Measurements from ENCODE around the gene CAMSAP3. TPM values are rescaled to one million over a fixed set of nuclear protein-coding genes. Genes with fewer than 3 reads are reported as not detected.

CAMSAP3 gene
- polyA plus RNA-seq, 1 of the 3 experiments (the other 2 are of a cell fraction), result 0.08 TPM

- Histone ChIP-seq H3K4me1 (ENCODE audit: control insufficient read depth in 1 of 2, insufficient read depth in 2 of 2, low read depth in 1 of 2, low read length in 1 of 2) (no peaks in the 10 kb centered on the region), H3K36me3 (replicated peaks in 1 of 2; ENCODE audit: control insufficient read depth in 1 of 2, insufficient read depth in 2 of 2, low read length in 1 of 2) (no peaks in the 10 kb centered on the region), H3K27me3 (ENCODE audit: insufficient read depth) (peaks cover 37% of the 10 kb centered on the region), H3F3A (replicated peaks; ENCODE audit: insufficient read depth) (no peaks in the 10 kb centered on the region), H3K4me2 (no peak overlapping the region), H3K9ac (no peak overlapping the region), H4K20me1 (ENCODE audit: insufficient read depth) (no peaks in the 10 kb centered on the region), H3K9me2 (no peaks in the 10 kb centered on the region), H3K79me2 (ENCODE audit: insufficient read depth) (no peaks in the 10 kb centered on the region), H3K9me3 (no peaks in the 10 kb centered on the region), H3K27ac (ENCODE audit: low read depth in 2 of 2, low read length in 1 of 2) (no peak overlapping the region), H3K4me3 (ENCODE audit: low read depth in 2 of 2, low read length in 1 of 2) (no peak overlapping the region), H2AFZ (ENCODE audit: low read depth) (no peak overlapping the region)
- POLR2A ChIA-PET, result interaction anchor here (1.2 kb wide), 1 partner anchor 15 kb away, joined by 5 read pairs; the partner anchor contains the start of genes PET100 and XAB2
- no peak for TF ChIP-seq RXRA (IDR thresholded peaks at IDR 0.05; ENCODE audit: borderline replicate concordance, low read depth)
- peak; percentile 18 for DNase-seq
- CTCF ChIA-PET, result interaction anchor here (0.8 to 1.6 kb wide), 4 partner anchors 9 to 156 kb away, joined by 3 to 8 read pairs (median 5); partner anchors contain the start of gene TRAPPC5
- 43% methylated on average over 9 of the region's 20 CpGs for WGBS (ENCODE audit: low lambda C conversion rate)
Measured at GRCh38 chr19:7644550-7644877, 48.9 kb downstream of the CAMSAP3 start.

- Histone ChIP-seq H3K4me3 (ENCODE audit: low read depth in 2 of 2, low read length in 1 of 2) (no peak overlapping the region), H3K9ac (no peak overlapping the region), H3K4me2 (no peak overlapping the region), H2AFZ (ENCODE audit: low read depth) (no peak overlapping the region), H3K79me2 (ENCODE audit: insufficient read depth) (no peaks in the 10 kb centered on the region), H3K27ac (ENCODE audit: low read depth in 2 of 2, low read length in 1 of 2) (no peak overlapping the region), H3K27me3 (ENCODE audit: insufficient read depth) (peaks cover 38% of the 10 kb centered on the region), H3K4me1 (ENCODE audit: control insufficient read depth in 1 of 2, insufficient read depth in 2 of 2, low read depth in 1 of 2, low read length in 1 of 2) (no peaks in the 10 kb centered on the region), H3K36me3 (replicated peaks in 1 of 2; ENCODE audit: control insufficient read depth in 1 of 2, insufficient read depth in 2 of 2, low read length in 1 of 2) (no peaks in the 10 kb centered on the region), H3K9me3 (no peaks in the 10 kb centered on the region), H3F3A (replicated peaks; ENCODE audit: insufficient read depth) (no peaks in the 10 kb centered on the region), H3K9me2 (no peaks in the 10 kb centered on the region), H4K20me1 (ENCODE audit: insufficient read depth) (no peaks in the 10 kb centered on the region)
- DNase-seq, result peak; percentile 40
- POLR2A ChIA-PET, result no interaction called here
- TF ChIP-seq POLR2AphosphoS5 (IDR thresholded peaks at IDR 0.05; ENCODE audit: low read depth, low read length) (no peak), JUND (IDR thresholded peaks at IDR 0.05) (no peak), USF1 (IDR thresholded peaks at IDR 0.05; ENCODE audit: borderline replicate concordance, low read depth) (no peak), SMC3 (IDR thresholded peaks at IDR 0.05; ENCODE audit: low read depth, low read length) (no peak), TCF12 (IDR thresholded peaks at IDR 0.05) (no peak), MXI1 (IDR thresholded peaks at IDR 0.05; ENCODE audit: low read depth, low read length) (no peak), YY1 (IDR thresholded peaks at IDR 0.05; ENCODE audit: low read depth) (no peak), ZBTB33 (IDR thresholded peaks at IDR 0.05; ENCODE audit: borderline replicate concordance, low read depth) (no peak), EZH2phosphoT487 (IDR thresholded peaks at IDR 0.05; ENCODE audit: borderline replicate concordance, low read depth) (no peak)
- CTCF ChIA-PET, result interaction anchor here (1.0 to 1.6 kb wide), 3 partner anchors 10 to 77 kb away, joined by 5 to 8 read pairs (median 5); partner anchors contain the start of gene TRAPPC5
- 68% methylated on average over 6 of the region's 14 CpGs for WGBS (ENCODE audit: low lambda C conversion rate)
Measured at GRCh38 chr19:7645163-7645562, 49.5 kb downstream of the CAMSAP3 start.

Data from SK-N-SH (cell line).